Measurements from ENCODE around the gene PAX5.
"Not testable (repeated sequence)": the region's sequence is repeated elsewhere in the genome, so short reads cannot be mapped to it uniquely, and the experiment has no call there.

The PAX5 gene

GRCh38 chr9:37033682-37034304, at the start of gene PAX5:
Gene PAX5 (minus strand): TSS chr9:37034268. CDS start chr9:37034031, 237 bp downstream.
- no peak for DNase-seq (ENCODE audit: low spot score)

- DNase-seq (ENCODE audit: low spot score), result no peak
Measured at GRCh38 chr9:37083654-37084053, 49.6 kb upstream of the PAX5 start.

- DNase-seq (ENCODE audit: low spot score), result no peak
Measured at GRCh38 chr9:37082214-37082765, 48.2 kb upstream of the PAX5 start.

- DNase-seq (ENCODE audit: low spot score), result not testable (repeated sequence)
Measured at GRCh38 chr9:37081507-37081906, 47.4 kb upstream of the PAX5 start.

GRCh38 chr9:37080165-37080628, 46.1 kb upstream of the PAX5 start:
- DNase-seq (ENCODE audit: low spot score), result not testable (repeated sequence)

GRCh38 chr9:37079370-37080164, 45.5 kb upstream of the PAX5 start:
- peak; percentile 94 for DNase-seq (ENCODE audit: low spot score)

- not testable (repeated sequence) for DNase-seq (ENCODE audit: low spot score)
Measured at GRCh38 chr9:37074790-37075189, 40.7 kb upstream of the PAX5 start.

GRCh38 chr9:37066139-37066725, 32.2 kb upstream of the PAX5 start:
- no peak for DNase-seq (ENCODE audit: low spot score)

- DNase-seq (ENCODE audit: low spot score), result no peak
Measured at GRCh38 chr9:37062336-37062735, 28.3 kb upstream of the PAX5 start.

GRCh38 chr9:37061768-37062167, 27.7 kb upstream of the PAX5 start:
- no peak for DNase-seq (ENCODE audit: low spot score)

GRCh38 chr9:37060833-37061232, 26.8 kb upstream of the PAX5 start:
- DNase-seq (ENCODE audit: low spot score), result no peak

- no peak for DNase-seq (ENCODE audit: low spot score)
Measured at GRCh38 chr9:37056046-37056920, 22.2 kb upstream of the PAX5 start.

- DNase-seq (ENCODE audit: low spot score), result not testable (repeated sequence)
Measured at GRCh38 chr9:37054363-37054720, 20.3 kb upstream of the PAX5 start.

GRCh38 chr9:37053684-37054362, 19.8 kb upstream of the PAX5 start:
- no peak for DNase-seq (ENCODE audit: low spot score)

GRCh38 chr9:37046683-37047082, 12.6 kb upstream of the PAX5 start:
- DNase-seq (ENCODE audit: low spot score), result no peak

- no peak for DNase-seq (ENCODE audit: low spot score)
Measured at GRCh38 chr9:37042421-37042820, 8.4 kb upstream of the PAX5 start.

GRCh38 chr9:37040508-37041127, 6.5 kb upstream of the PAX5 start:
- DNase-seq (ENCODE audit: low spot score), result peak; percentile 54

GRCh38 chr9:37038943-37039464, 4.9 kb upstream of the PAX5 start:
- no peak for DNase-seq (ENCODE audit: low spot score)

- DNase-seq (ENCODE audit: low spot score), result no peak
Measured at GRCh38 chr9:37038302-37038942, 4.4 kb upstream of the PAX5 start.

Data from ecto neural progenitor cell (in vitro differentiated cells).